ENCODE measurements around the gene CCDC33. TPM values are rescaled to one million over a fixed set of nuclear protein-coding genes. Genes with fewer than 3 reads are reported as not detected.

Gene CCDC33
- total RNA-seq, 1 experiment from 2014 or later = 0.77 TPM

- TF ChIP-seq EZH2phosphoT487 (IDR thresholded peaks at IDR 0.05; ENCODE audit: borderline replicate concordance, low read length) (no peak), EZH2 (IDR thresholded peaks at IDR 0.05; ENCODE audit: low read length, unreplicated experiment) (no peak), CTCF (conservative IDR thresholded peaks at IDR 0.05; ENCODE audit: low read depth, low read length) (no peak)
- H3K4me2 ChIP-seq (ENCODE audit: low read length) = no peak overlapping the region
- no peak overlapping the region for H3K4me3 ChIP-seq (ENCODE audit: low read length)
- H3K9ac ChIP-seq (ENCODE audit: low read length) = no peak overlapping the region
- ChIA-PET CTCF (no interaction called here), POLR2A (ENCODE audit: unreplicated experiment) (no interaction called here)
- no peak overlapping the region for H2AFZ ChIP-seq (ENCODE audit: low read length)
- no peaks in the 10 kb centered on the region for H3K36me3 ChIP-seq (ENCODE audit: low read depth, low read length)
- H3K9me3 ChIP-seq (ENCODE audit: low read length) = no peaks in the 10 kb centered on the region
- H3K27me3 ChIP-seq (ENCODE audit: low read length) = peaks cover 17% of the 10 kb centered on the region; the same call in 1 of the 2 replicates
- no peaks in the 10 kb centered on the region for H3K4me1 ChIP-seq (ENCODE audit: insufficient read depth, low read length)
- H3F3A ChIP-seq (ENCODE audit: low read length, unreplicated experiment) = no peaks in the 10 kb centered on the region
- no peak overlapping the region for H3K27ac ChIP-seq (ENCODE audit: low read length)
- no TSS peak for BruUV-seq (replicated peaks)
- no peaks in the 10 kb centered on the region for H3K9me2 ChIP-seq (replicated peaks; ENCODE audit: low read length)
- no peaks in the 10 kb centered on the region for H4K20me1 ChIP-seq (ENCODE audit: low read length)
- DNase-seq (no peak), ATAC-seq (no peak)
- H3K79me2 ChIP-seq (ENCODE audit: low read length) = no peaks in the 10 kb centered on the region
- intact Hi-C loops (cut with micrococcal nuclease) = no loop called here
Measured at GRCh38 chr15:74290645-74291044, 54.5 kb downstream of the CCDC33 start.

- Histone ChIP-seq H3K27ac (ENCODE audit: low read length) (no peak overlapping the region), H3K79me2 (ENCODE audit: low read length) (no peaks in the 10 kb centered on the region), H3F3A (ENCODE audit: low read length, unreplicated experiment) (no peaks in the 10 kb centered on the region), H3K36me3 (ENCODE audit: low read depth, low read length) (no peaks in the 10 kb centered on the region), H3K4me2 (ENCODE audit: low read length) (no peak overlapping the region), H3K9me3 (ENCODE audit: low read length) (no peaks in the 10 kb centered on the region), H3K9me2 (replicated peaks; ENCODE audit: low read length) (no peaks in the 10 kb centered on the region), H3K27me3 (ENCODE audit: low read length) (peaks cover 17% of the 10 kb centered on the region; the same call in 1 of the 2 replicates), H3K4me3 (ENCODE audit: low read length) (no peak overlapping the region), H2AFZ (ENCODE audit: low read length) (no peak overlapping the region), H4K20me1 (ENCODE audit: low read length) (no peaks in the 10 kb centered on the region), H3K4me1 (ENCODE audit: insufficient read depth, low read length) (no peaks in the 10 kb centered on the region), H3K9ac (ENCODE audit: low read length) (no peak overlapping the region)
- CTCF ChIA-PET = no interaction called here
- ATAC-seq (peak; percentile 49; the same call in 1 of the 2 replicates), DNase-seq (peak; percentile 67)
- intact Hi-C loops (cut with micrococcal nuclease) = no loop called here
- no peak for TF ChIP-seq CTCF (conservative IDR thresholded peaks at IDR 0.05; ENCODE audit: low read depth, low read length)
- TF ChIP-seq EZH2phosphoT487 (IDR thresholded peaks at IDR 0.05; ENCODE audit: borderline replicate concordance, low read length) = no peak
- TF ChIP-seq EZH2 (IDR thresholded peaks at IDR 0.05; ENCODE audit: low read length, unreplicated experiment) = no peak
- POLR2A ChIA-PET (ENCODE audit: unreplicated experiment) = no interaction called here
- BruUV-seq (replicated peaks) = no TSS peak
Measured at GRCh38 chr15:74291101-74292071, 55.3 kb downstream of the CCDC33 start.

Measured in PC-3 (cell line).